GM18502 (cell line): Measurements from ENCODE around the gene ALDH1B1.
"Not testable (repeated sequence)": the region's sequence is repeated elsewhere in the genome, so short reads cannot be mapped to it uniquely, and the experiment has no call there.

Experiments used
- ATAC-seq: cut with Tn5 transposase; IDR thresholded peaks from one replicate; pipeline ENCODE4 v1.9.1; 2021; ENCODE audit warnings: mild to moderate bottlenecking; ENCODE audit not compliant: unreplicated experiment, poor library complexity

The ALDH1B1 gene

DNA sequence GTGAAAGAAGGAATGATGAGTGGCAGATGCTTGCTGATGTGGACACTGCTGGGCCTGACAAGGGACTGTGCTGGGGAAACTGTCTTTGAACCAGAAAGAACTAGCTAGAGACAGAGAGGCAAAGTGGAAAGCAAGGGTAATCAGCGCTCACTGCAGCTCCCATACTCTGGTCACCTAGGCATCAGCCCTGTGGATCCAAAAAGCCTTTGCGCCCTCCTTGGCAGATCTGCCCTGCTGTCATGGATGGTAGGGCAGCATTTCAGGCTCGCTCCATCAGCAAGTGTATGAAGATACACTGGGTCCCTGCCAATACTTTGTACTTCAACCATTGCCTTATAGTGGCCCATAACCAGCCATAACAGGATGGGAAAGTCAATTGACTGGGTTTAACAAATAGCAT lies 6.6 kb upstream of the ALDH1B1 start:
- ATAC-seq, result no peak

DNA sequence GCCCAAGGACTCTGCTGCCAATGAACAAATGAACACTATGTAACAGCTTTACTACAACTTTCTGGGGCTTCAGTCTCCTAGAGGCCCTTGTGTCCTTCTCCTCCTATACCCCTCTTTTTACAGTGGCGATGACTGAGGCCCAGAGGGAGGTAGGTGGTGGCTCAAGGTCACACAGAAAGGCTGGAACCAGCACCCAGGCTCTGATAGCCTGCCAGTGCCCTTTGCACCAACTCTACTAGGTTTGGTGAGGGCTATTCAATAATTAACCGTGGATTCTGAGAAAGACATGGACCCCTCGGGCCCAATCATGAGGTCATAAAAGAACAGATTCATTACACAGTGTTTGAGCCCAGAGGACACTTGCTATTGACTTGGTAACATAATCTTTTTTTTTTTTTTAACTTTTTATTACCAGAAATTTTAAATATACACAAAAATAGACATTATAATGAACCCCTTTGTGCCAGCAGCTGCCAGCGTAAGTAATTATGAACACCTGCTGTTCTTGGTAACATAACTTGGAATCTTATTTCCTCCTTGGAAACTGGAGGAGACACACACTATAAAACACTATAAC lies 6.1 kb upstream of the ALDH1B1 start:
- ATAC-seq, result no peak

DNA sequence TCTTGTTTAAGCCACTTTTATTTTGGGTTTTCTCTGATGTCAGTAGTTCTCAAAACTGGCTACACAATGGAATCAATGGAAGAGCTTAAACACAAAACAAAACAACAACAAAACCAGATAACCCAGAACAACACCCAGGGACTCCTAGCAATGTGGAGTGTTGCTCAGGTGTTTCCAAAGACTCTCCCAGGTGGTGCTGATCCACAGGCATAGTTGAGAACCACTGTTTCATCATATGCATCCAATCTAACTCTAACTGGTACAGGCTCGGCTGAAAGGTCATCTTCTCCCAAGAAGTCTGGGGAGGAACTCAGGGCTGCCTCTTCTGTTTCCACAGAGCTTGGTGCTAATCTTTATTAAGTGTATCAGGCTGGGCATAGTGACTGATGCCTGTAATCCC lies 5.4 kb upstream of the ALDH1B1 start:
- ATAC-seq, result no peak

DNA sequence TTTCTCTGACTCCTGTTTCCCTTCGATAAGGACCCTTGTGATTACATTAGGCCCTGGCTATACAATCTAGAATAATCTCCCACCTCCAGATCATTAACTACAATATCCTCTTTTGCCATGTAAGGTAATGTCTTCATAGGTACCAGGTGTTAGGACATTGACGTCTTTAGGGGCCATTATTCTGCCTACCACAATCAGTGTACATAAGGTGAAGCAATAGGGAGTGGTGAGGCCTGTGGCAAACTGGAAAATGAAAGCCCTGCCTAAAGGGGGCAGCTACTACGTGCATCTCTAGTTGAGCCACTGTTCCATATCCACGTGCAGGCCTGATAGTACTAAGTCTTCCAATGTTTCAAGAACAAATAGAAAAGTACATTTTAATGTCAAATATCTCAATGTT lies 4.8 kb upstream of the ALDH1B1 start:
- no peak for ATAC-seq

DNA sequence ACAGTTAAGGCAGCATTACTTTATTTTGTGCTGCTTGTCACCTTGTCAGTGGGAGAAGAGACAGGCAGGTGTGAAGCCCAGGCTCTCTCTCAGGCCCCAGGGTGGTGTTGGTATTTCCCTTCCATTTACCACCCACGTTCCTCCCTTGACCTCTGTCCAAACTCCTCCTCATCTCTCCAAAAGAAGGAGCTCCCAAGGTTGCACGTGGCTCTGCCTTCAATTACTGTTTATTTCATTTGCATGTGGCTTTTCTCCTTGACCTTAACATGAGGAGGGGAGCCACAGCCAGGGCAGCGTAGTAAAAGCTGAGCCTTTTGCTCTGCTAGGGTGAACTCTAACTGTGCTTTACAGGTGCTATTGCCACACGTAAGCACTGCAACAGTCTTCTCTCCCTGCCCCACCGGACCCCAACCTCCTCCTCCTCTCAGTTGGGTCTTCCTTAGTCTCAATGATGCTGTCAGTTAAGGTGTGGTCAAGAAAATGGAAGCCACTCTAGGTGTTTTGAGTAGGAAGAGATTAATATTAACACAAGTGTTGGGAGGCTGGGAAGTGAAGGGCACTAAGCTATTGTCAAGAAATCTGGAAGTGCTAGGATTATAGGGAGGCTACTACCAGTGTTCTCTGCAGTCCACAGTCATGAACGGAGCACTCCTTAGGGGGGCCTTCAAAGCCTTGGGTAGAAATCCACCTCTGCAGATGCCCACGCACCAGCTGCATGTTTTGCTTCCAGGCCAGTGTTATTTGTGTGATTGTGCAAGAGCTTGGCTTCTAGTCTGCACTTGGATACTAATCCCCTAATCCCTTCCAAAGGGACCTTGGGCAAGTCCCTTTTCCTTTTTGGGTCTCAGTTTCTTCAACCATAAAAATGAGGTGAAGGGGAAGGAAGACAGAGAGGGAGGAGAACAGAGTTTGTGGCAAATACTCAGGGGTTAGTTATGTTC lies 3.9 kb upstream of the ALDH1B1 start:
- ATAC-seq, result no peak

DNA sequence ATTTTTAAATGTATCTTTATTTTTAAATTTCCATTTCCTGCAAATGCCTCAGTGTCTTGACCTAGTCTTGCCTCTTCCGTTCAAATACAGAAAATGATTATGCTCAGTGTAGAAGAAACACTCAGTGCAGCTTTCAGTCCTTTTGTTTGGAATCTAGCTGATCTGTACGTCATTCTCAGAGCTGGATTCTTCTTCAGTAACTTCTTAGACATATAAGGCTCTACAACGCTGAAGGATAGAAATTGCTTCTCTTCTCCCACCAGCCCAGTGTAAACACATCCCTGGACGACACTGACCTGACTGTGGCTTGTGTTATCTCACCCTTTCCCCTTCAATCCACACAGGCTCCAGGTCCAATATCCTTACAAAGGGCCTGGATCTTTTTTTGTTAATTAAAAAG lies 3.2 kb upstream of the ALDH1B1 start:
- ATAC-seq, result no peak

DNA sequence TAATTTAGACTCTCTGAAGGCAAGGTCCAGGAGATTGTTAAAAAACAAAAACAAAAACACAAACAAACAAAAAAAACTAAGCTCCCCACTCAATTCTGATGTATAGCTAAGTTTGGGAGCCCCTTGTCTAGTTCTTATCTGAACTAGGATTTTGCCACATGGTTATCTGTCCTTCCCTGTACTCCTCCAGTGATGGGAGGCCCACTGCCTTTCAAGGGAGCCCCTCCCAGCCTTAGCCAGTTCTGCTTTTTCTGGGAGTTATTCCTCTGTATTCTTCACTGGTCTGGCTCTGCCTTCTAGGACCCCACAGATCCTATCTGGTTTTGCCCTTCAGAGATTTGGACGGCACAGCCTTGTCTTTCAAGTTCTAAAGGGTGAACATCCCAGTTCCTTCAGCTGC lies 2.1 kb upstream of the ALDH1B1 start:
- ATAC-seq, result no peak

DNA sequence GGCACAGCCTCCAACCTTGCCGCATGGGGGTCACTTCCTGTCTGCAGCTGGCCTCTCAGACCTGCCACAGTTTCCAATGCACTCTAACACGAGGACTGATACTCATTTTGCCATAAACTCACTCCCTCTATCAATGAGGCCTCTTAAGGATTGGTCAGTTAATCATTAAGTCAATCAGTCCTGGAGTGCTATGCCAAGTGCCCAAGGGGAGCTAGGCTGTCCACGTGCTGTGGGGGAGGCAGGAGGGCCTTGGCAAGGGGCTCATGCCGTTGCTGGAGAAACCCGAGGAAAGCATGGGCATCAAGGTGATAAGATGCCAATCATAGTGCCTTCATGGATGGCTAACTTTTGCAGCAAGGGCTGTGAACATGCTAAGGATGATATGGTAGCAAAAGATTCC lies 1.7 kb upstream of the ALDH1B1 start:
- no peak for ATAC-seq

DNA sequence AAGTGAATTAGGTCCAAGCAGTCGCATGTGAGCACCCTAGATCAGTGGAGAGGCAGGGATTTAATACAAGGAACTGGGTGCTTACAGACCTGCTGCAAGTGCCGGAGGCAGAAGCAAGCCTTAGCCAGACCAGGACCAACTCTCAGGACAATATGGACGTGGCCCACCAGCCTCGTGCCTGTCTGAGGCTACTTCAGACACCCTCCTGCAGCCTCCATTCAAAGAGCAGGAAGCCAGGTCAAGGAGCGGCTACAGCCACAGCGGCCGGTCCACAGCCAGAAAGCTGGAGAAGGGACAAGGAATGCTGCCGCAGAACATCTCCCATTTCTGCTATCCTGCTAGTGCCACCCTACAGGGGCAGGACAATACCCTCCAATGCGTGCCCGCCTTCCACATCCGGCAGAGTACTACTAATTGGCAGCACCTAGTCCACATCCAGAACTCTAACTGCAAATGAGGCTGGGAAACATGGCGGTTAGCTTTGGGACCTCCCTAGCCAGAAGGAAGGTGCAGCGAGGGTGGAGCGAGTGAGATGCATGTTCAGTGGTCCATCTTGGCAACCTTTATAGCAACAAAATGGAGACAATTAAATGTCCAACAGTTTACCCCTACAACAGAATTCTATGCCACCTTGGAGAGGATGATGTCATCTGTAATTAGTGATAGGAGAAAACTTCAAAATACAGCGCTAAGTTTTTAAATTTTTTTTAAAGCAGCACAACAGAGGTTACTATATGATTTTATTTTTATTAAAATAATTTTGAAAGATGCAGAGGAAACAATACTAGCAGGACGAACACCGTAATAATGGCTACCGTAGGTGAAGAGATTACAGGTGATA lies 1.0 kb upstream of the ALDH1B1 start:
- no peak for ATAC-seq

DNA sequence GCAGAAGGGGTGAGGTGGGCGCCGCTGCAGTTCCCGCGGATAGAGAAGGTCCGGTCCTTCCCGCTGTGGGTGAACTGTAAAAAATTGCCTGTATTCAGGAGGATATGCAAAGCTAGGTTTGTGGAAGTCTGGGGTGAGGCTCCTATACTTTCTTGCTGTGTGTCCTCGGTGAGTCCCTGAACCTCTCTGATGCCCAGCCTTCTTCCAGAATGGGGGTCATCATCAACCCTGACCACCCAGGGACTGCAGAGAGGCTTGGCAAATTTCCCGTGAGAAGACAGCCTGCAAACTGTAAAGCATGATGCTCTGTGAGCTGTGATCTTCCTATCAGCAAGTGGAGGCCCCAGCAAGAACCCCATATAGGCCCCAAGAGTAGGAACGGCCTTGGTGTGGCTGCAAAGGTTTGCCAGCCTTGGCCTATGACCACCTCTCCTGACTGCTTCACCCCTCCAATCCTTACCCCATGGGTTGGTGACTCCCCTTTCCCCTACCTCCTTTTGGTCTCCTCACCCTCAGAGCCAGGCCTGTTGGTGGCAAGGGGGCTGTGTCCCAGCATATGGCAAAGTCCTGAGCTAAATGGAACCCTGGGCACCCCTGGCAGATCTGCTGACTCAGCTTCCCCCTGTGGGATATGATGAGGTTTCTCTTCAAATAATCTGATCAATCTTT lies 760 bp downstream of the ALDH1B1 start:
- ATAC-seq, result peak; percentile 17

DNA sequence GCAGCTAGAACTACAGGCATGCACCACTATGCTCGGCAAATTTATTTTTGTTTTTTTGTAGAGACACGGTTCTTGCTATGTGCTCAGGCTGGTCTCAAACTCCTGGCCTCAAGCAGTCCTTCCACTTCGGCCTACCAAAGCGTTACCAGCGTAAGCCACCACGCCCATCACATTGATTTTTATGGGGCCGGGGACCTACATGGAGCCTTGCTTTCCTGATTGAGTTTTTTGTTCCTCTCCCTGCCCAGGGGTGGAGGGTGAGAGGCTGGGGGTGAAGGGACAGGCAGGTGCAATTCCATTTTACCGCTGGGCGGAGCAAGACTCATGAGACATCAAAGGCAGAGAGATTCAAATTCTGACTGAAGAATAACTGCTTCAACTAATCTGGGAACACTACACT lies 1.9 kb downstream of the ALDH1B1 start:
- no peak for ATAC-seq

DNA sequence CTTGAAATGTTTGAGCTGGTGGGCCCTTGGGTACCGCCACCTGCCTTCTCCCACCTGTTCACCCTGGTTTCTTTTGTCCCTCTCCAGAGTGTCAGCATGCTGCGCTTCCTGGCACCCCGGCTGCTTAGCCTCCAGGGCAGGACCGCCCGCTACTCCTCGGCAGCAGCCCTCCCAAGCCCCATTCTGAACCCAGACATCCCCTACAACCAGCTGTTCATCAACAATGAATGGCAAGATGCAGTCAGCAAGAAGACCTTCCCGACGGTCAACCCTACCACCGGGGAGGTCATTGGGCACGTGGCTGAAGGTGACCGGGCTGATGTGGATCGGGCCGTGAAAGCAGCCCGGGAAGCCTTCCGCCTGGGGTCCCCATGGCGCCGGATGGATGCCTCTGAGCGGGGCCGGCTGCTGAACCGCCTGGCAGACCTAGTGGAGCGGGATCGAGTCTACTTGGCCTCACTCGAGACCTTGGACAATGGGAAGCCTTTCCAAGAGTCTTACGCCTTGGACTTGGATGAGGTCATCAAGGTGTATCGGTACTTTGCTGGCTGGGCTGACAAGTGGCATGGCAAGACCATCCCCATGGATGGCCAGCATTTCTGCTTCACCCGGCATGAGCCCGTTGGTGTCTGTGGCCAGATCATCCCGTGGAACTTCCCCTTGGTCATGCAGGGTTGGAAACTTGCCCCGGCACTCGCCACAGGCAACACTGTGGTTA lies 3.3 kb downstream of the ALDH1B1 start:
- ATAC-seq, result no peak

DNA sequence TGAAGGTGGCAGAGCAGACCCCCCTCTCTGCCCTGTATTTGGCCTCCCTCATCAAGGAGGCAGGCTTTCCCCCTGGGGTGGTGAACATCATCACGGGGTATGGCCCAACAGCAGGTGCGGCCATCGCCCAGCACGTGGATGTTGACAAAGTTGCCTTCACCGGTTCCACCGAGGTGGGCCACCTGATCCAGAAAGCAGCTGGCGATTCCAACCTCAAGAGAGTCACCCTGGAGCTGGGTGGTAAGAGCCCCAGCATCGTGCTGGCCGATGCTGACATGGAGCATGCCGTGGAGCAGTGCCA lies 3.8 kb downstream of the ALDH1B1 start:
- ATAC-seq, result no peak

DNA sequence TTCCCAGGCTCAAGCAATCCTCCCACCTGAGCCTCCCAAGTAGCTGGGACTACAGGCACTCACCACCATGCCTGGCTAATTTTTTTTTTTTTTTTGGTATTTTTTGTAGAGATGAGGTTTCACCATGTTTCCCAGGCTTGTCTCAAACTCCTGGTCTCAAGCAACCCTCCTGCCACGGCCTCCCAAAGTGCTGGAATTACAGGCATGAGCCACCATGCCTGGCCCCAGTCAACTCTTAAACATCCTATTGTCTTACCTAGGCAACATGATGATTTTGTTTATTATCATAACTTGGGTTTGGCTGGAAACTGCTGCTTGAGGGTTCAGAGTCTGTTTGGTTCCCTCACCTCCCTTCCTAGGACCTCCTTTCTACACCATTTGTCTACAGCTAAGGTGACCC lies 6.7 kb downstream of the ALDH1B1 start:
- ATAC-seq, result not testable (repeated sequence)

DNA sequence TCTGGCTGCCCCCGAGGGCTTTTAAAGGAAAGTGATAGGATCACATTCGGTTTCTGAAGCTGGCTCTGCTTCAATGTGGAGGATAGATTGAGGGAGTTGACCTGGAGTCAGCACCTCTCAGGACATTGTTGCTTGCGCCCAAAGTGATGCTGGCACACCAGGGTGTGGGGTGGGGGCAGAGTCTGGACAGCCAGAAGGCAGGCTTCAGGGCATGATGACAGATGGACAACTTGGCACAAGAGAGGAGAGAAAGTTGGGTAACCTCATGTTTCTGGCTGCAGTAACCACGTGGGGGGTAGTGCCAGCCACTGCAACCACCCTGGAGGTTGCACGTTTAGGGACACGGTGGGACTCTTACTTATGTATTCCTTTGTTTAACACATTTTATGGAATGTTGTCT lies 9.5 kb downstream of the ALDH1B1 start:
- ATAC-seq, result no peak

DNA sequence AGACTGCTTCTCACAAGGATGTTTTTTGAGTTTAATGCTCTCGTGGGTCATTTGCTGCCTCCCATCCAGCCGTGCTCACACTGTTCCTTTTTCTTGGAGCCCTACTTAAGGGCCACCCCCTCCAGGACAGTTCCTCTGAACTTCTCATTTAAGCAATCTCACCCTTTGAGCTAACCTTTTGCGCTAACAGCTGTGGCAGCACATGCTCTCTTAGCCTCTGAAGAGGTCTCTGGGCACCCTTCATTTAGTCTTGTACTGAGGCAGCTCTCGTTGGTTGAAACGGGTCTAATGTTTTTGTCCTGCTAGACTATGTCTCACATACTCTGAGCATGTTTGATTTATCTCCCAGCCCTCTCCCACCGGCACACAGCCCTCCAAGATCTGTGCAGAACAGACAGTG lies 11.8 kb downstream of the ALDH1B1 start:
- no peak for ATAC-seq

DNA sequence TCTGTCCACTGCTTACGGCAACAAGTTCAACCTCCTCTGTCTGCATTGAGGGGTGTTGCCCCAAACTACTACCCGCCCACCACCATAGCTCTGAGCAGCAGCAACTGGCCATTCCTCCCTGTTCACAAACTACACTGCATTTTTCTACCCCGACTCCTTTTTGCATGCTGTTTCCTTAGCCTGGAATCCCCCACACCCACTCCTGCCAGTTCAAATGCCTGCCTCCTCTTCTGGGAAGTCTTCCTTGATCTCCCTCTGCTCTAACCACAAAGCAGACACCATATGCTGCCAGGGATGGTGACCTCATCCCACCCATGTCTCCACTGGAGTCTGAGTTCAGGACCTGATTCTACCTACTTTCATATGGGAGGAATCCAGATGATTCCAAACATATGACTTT lies 13.3 kb downstream of the ALDH1B1 start:
- no peak for ATAC-seq

DNA sequence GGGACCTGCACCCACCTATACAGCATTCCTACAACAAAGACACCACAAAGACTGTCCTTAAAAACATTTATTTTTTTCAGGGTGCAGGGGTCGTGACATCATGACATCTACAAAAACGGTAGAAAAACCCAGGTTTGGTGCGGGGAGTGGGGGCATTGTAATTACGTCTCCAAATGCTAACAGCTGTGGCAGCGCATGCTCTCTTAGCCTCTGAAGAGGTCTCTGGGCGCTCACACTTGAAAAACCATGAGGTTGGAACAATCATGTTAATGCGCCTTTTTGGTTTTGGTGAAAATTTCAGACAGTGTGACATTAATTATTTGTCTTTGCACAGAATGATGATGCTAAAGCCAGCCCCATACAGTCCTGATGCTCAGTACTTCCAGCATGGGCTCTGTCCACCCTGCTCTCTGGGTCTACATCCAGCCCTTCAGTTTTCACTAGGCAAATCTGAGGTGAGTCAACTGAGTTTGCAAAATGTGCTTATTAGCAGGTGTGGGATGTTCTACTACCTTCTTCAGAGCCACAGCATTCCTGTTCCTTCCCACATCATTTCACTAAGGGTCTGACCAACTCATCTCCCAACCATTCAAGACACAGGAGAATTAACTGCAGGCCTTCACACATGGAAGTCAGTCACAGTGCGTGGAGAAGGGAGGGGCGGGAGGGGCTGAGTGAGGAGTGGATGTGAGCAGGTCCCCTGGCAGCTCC lies 14.1 kb downstream of the ALDH1B1 start:
- ATAC-seq, result no peak

DNA sequence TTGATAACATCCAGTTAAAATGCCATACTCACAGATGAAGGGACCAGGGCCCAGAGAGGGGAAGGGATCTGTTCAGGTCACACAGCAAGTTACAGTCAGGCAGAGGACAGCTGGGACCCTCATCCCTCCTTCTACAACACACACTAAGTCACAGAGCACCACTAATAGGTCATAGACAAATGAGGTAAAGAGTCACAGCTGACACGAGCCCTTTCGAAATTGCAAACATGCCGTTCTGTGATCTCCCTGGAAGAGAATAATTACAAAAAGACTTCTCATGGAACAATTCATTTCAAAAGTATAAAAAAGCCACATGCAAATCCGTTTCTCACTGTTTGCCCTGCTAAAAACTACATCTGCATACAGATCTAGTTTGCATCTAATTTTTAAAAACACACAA lies 16.2 kb downstream of the ALDH1B1 start:
- peak; percentile 60 for ATAC-seq

DNA sequence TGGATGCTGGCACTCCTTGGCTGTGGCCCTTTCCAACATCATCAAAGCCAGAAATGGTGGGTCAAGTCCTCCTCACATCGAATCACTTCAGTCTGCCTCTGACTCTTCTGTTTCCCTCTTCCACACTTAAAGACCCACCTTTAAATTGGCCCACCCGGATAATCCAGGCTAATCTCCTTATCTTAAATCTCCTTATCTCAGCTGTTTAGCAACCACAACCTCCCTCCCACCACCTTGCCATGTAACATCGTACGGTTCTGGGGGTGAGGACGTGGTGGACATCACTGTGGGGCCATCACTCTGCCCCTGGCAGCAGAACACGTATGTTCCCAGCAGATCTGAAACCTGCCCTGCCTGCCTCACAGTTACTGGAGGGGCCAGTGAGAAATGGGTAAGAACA lies 20.2 kb downstream of the ALDH1B1 start:
- ATAC-seq, result no peak
